Neural crest cell (in vitro differentiated cells): ENCODE results near the gene VPS26C. TPM values are rescaled to one million over a fixed set of nuclear protein-coding genes. Genes with fewer than 3 reads are reported as not detected.
A peak's percentile ranks its signal among the peaks of the same experiment; 100 is the strongest.

Experiments used
- DNase-seq: peaks from one replicate; pipeline ENCODE4 v3.0.0; 2021; ENCODE audit warnings: low read depth, mixed read lengths, low spot score
- H3K27ac Mint-ChIP-seq: one replicate; pipeline ENCODE4 v1.8.0; 2021; ENCODE audit warnings: mild to moderate bottlenecking, mixed read lengths; ENCODE audit not compliant: unreplicated experiment
- H3K27me3 Mint-ChIP-seq: 2 replicates; pipeline ENCODE4 v1.8.0; 2021; ENCODE audit warnings: low read depth, mild to moderate bottlenecking, mixed read lengths
- H3K36me3 Mint-ChIP-seq: 2 replicates; pipeline ENCODE4 v1.8.0; 2021; ENCODE audit warnings: low read depth, mild to moderate bottlenecking, mixed read lengths
- H3K4me1 Mint-ChIP-seq: 2 replicates; pipeline ENCODE4 v1.8.0; 2021; ENCODE audit warnings: mixed read lengths
- H3K4me3 Mint-ChIP-seq: one replicate; pipeline ENCODE4 v1.8.0; 2021; ENCODE audit warnings: mild to moderate bottlenecking, mixed read lengths
- H3K9me3 Mint-ChIP-seq: 2 replicates; pipeline ENCODE4 v1.8.0; 2021; ENCODE audit warnings: mixed read lengths
- total RNA-seq: library from RNA; stranded (reverse); gene quantifications from 2 replicates; pipeline ENCODE4 v1.2.1, GENCODE V29; 2021
- TF ChIP-seq, protein P1 (sequence below): fragments of 200-600 bp; sonication (generic); conservative IDR thresholded peaks from 2 replicates; pipeline ENCODE4 v1.5.0; 2021; ENCODE audit warnings: antibody characterized with exemption, mild to moderate bottlenecking

Gene VPS26C
- total RNA-seq, 1 donor from 2014 or later = 41.1 TPM

DNA sequence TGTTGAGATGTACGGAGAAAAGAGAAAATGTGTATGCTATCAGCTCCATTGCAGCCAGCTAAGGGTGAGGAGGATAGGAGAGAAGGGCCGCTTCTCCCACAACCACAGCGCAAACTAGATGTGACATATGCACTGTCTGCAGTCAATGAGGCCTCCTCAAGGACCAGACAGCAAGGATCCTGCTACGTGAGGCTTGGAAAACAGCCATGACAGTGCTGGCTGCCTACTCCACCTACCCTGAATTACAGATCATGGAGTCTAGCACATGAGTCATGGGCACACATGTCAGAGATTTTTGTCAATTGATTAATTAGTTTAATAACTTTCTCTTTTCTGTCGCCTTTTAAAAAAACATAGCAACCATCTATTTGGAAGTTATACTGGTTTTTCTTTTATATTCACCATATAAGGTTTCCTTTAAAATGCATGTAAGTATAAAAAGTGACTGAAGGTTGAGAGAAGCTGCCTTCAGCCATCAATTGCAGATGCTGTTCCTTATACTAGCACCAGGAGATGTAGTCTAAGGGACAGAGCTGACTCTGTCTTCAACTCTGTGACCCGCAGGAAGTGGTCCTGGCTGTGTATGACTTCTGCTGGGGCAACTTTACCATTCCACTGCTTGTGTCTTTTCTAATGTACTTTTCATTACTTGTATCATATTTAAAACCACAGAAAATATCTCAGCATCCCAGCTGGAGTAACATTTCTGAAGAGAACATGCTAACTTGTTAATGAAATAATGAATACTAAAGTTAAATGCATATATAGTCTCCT lies 3.1 kb downstream of the VPS26C start:
- H3K27ac Mint-ChIP-seq = no peak overlapping the region
- H3K9me3 Mint-ChIP-seq = no peaks in the 10 kb centered on the region
- no peaks in the 10 kb centered on the region for H3K27me3 Mint-ChIP-seq
- H3K4me3 Mint-ChIP-seq = peak overlapping the region; percentile 66
- DNase-seq = no peak
- no peaks in the 10 kb centered on the region for H3K36me3 Mint-ChIP-seq
- H3K4me1 Mint-ChIP-seq = peaks cover 40% of the 10 kb centered on the region
- TF ChIP-seq, protein P1, sequence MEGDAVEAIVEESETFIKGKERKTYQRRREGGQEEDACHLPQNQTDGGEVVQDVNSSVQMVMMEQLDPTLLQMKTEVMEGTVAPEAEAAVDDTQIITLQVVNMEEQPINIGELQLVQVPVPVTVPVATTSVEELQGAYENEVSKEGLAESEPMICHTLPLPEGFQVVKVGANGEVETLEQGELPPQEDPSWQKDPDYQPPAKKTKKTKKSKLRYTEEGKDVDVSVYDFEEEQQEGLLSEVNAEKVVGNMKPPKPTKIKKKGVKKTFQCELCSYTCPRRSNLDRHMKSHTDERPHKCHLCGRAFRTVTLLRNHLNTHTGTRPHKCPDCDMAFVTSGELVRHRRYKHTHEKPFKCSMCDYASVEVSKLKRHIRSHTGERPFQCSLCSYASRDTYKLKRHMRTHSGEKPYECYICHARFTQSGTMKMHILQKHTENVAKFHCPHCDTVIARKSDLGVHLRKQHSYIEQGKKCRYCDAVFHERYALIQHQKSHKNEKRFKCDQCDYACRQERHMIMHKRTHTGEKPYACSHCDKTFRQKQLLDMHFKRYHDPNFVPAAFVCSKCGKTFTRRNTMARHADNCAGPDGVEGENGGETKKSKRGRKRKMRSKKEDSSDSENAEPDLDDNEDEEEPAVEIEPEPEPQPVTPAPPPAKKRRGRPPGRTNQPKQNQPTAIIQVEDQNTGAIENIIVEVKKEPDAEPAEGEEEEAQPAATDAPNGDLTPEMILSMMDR = no peak

GRCh38 chr21:37259426-37259825 lies 7.7 kb downstream of the VPS26C start:
- H3K4me3 Mint-ChIP-seq = peak overlapping the region; percentile 28

GRCh38 chr21:37257967-37258877 lies 8.9 kb downstream of the VPS26C start:
- peak; percentile 49 for DNase-seq
- Mint-ChIP-seq H3K27ac (peak overlapping the region; percentile 99), H3K27me3 (no peaks in the 10 kb centered on the region), H3K9me3 (no peaks in the 10 kb centered on the region), H3K4me1 (peaks cover 21% of the 10 kb centered on the region), H3K36me3 (no peaks in the 10 kb centered on the region), H3K4me3 (peak overlapping the region; percentile 82)
- TF ChIP-seq, protein P1 = no peak

More at GRCh38 chr21:37259426-37259825, 7.7 kb downstream of the VPS26C start:
- no peaks in the 10 kb centered on the region for H3K36me3 Mint-ChIP-seq
- TF ChIP-seq, protein P1 = no peak
- no peak for DNase-seq
- no peaks in the 10 kb centered on the region for H3K27me3 Mint-ChIP-seq
- H3K4me1 Mint-ChIP-seq = peaks cover 25% of the 10 kb centered on the region
- H3K27ac Mint-ChIP-seq = no peak overlapping the region
- H3K9me3 Mint-ChIP-seq = no peaks in the 10 kb centered on the region

DNA sequence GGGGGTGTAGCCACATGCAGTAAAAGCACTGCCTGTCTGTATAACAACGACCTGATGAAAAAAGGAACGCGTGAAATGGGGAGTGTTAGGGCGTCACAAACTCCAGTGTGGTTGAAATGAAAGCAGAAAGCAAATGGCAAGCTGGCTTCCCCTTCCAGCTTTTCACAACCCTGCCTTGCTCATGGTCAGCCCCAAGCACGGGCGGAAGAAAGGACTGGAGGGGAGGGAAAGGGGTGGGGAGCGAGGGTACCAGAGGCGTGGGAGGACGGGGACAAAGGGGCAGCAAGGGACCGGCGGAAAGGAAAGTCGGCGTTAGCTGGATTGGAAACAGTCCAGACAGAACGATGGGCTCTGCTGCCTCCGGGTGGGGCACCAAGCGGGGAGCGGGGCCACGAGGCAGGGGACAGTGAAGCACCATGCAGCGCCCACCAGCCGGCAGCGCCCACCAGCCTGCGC lies 9.6 kb downstream of the VPS26C start:
- peak overlapping the region; percentile 99 for H3K27ac Mint-ChIP-seq
- no peaks in the 10 kb centered on the region for H3K27me3 Mint-ChIP-seq
- DNase-seq = peak; percentile 23
- H3K9me3 Mint-ChIP-seq = no peaks in the 10 kb centered on the region
- peaks cover 21% of the 10 kb centered on the region for H3K4me1 Mint-ChIP-seq
- no peaks in the 10 kb centered on the region for H3K36me3 Mint-ChIP-seq
- TF ChIP-seq, protein P1 = no peak
- peak overlapping the region; percentile 82 for H3K4me3 Mint-ChIP-seq

DNA sequence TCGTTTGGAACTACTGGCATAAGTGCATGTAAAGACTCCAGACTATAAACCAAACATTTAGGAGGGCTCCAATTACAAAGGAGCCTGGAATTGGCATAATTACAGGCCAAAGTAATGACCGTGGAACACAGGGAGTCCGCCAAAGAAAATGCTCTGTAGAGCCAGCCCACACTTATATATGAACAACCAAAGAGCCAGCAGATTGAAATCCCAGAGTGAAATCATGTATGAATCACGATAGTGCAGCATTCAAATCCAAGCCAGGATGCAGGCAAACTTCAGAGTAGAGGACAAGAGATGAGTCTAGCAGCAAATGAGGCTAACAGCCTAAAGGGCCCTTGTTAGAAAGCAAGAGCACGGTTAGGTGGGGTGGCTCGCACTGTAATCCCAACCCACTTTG lies 13.1 kb downstream of the VPS26C start:
- TF ChIP-seq, protein P1 = no peak
- Mint-ChIP-seq H3K4me3 (peak overlapping the region; percentile 56), H3K4me1 (peaks cover 21% of the 10 kb centered on the region), H3K27ac (no peak overlapping the region), H3K9me3 (no peaks in the 10 kb centered on the region), H3K27me3 (no peaks in the 10 kb centered on the region), H3K36me3 (no peaks in the 10 kb centered on the region)
- DNase-seq = no peak
